ENCODE results near the gene HAPLN1. TPM values are rescaled to one million over a fixed set of nuclear protein-coding genes. Genes with fewer than 3 reads are reported as not detected.

Gene HAPLN1
- total and polyA plus RNA-seq, 2 of the 8 experiments (the other 6 are each of a cell fraction or from before 2014, with no cell fraction given), result 0.56 to 2.1 TPM

- TF ChIP-seq CHD7 (IDR thresholded peaks at IDR 0.05; ENCODE audit: insufficient replicate concordance, low read length), result no peak
- peak in 2 of 3 experiments; percentile 19 to 30; a peak in 2 of 4 replicates for TF ChIP-seq CTCF (IDR thresholded peaks at IDR 0.05; ENCODE audit: control extremely low read depth in 1 of 3, insufficient read depth in 1 of 3, low read depth in 1 of 3, low read length in 3 of 3)
- TF ChIP-seq RAD21 (IDR thresholded peaks at IDR 0.05 in 1 of 2, conservative IDR thresholded peaks at IDR 0.05 in 1 of 2; ENCODE audit: low read depth in 2 of 2, low read length in 2 of 2), result peak; percentile 34 to 47
Observed at GRCh38 chr5:83595217-83595616, 125.4 kb downstream of the HAPLN1 start (continued).
